Measurements from ENCODE around the gene USE1. TPM values are rescaled to one million over a fixed set of nuclear protein-coding genes. Genes with fewer than 3 reads are reported as not detected.

Gene USE1
- total RNA-seq, 4 donors from 2014 or later, result 18.3 to 30.7 (median 24.5) TPM

- Histone ChIP-seq H3K36me3 (peaks cover 0 to 4% (median 2%) of the 10 kb centered on the region in 4 donors), H3K4me1 (peaks cover 5 to 22% (median 14%) of the 10 kb centered on the region in 4 donors), H3K4me3 (peak within 1 kb of the TSS; percentile 42 to 88 (median 57)), H3K27ac (peak within 1 kb of the TSS; percentile 94 to 97 (median 94)), H3K9me3 (no peaks in the 10 kb centered on the region), H3K27me3 (no peaks in the 10 kb centered on the region)
- WGBS, 2 donors (ENCODE audit: low coverage in 1 of 2), result 1% methylated on average over 25 of the region's 90 CpGs; no CpG with 5 or more reads in 1 of the 2 donors
- in situ Hi-C loops (cut with MboI; ENCODE audit: low pct_ligation_motif_present in 1 of 4, low pct_unique_long_range_greater_than_20kb in 1 of 4, low sequenced_read_pairs in 3 of 4) (no loop called here), intact Hi-C loops (cut with DNase I; ENCODE audit: low total_unique reads) (no loop called here)
- DNase-seq, result peak; percentile 99
- TF ChIP-seq EP300 (IDR thresholded peaks at IDR 0.05; ENCODE audit: low read depth), result peak; percentile 66
- no peak for TF ChIP-seq CTCF (IDR thresholded peaks at IDR 0.05)
- TF ChIP-seq POLR2A (IDR thresholded peaks at IDR 0.05), result peak; percentile 86
- peak; percentile 71 to 86 (median 86) for TF ChIP-seq POLR2AphosphoS5 (IDR thresholded peaks at IDR 0.05)
These were observed 11.1 kb downstream of the USE1 start, which contains the start of gene OCEL1 for GRCh38 chr19:17226002-17226933. Gene OCEL1, plus strand, starts transcription at chr19:17226226. Its CDS starts 22 bp downstream, at chr19:17226248.

- in situ Hi-C loops (cut with MboI; ENCODE audit: low pct_ligation_motif_present in 1 of 4, low pct_unique_long_range_greater_than_20kb in 1 of 4, low sequenced_read_pairs in 3 of 4), result no loop called here
- TF ChIP-seq POLR2A (IDR thresholded peaks at IDR 0.05) (no peak), EP300 (IDR thresholded peaks at IDR 0.05; ENCODE audit: low read depth) (no peak), CTCF (IDR thresholded peaks at IDR 0.05) (no peak), POLR2AphosphoS5 (IDR thresholded peaks at IDR 0.05) (no peak)
- Histone ChIP-seq H3K4me3 (no peak overlapping the region), H3K9me3 (no peaks in the 10 kb centered on the region), H3K27me3 (no peaks in the 10 kb centered on the region), H3K4me1 (peaks cover 5 to 22% (median 14%) of the 10 kb centered on the region in 4 donors), H3K27ac (no peak overlapping the region), H3K36me3 (peaks cover 0 to 20% (median 7%) of the 10 kb centered on the region in 4 donors)
- DNase-seq, result no peak
- whole genome bisulfite sequencing, 2 donors (ENCODE audit: low coverage in 1 of 2), result 82 to 100% methylated on average over 3 to 13 of the region's 13 CpGs
- intact Hi-C loops (cut with DNase I; ENCODE audit: low total_unique reads), result no loop called here
These were observed 12.7 kb downstream of the USE1 start for GRCh38 chr19:17227798-17228367.

GRCh38 chr19:17229890-17230289 is 14.7 kb downstream of the USE1 start:
- in situ Hi-C loops (cut with MboI; ENCODE audit: low pct_ligation_motif_present in 1 of 4, low pct_unique_long_range_greater_than_20kb in 1 of 4, low sequenced_read_pairs in 3 of 4), result no loop called here
- Histone ChIP-seq H3K9me3 (no peaks in the 10 kb centered on the region), H3K27me3 (no peaks in the 10 kb centered on the region), H3K4me3 (no peak overlapping the region), H3K27ac (no peak overlapping the region), H3K4me1 (peaks cover 6 to 30% (median 20%) of the 10 kb centered on the region in 4 donors), H3K36me3 (peaks cover 0 to 22% (median 7%) of the 10 kb centered on the region in 4 donors)
- DNase-seq, result no peak
- TF ChIP-seq POLR2A (IDR thresholded peaks at IDR 0.05) (no peak), POLR2AphosphoS5 (IDR thresholded peaks at IDR 0.05) (no peak), EP300 (IDR thresholded peaks at IDR 0.05; ENCODE audit: low read depth) (no peak), CTCF (IDR thresholded peaks at IDR 0.05) (no peak)
- intact Hi-C loops (cut with DNase I; ENCODE audit: low total_unique reads), result no loop called here
- WGBS, 2 donors (ENCODE audit: low coverage in 1 of 2), result 95% methylated on average over 2 of the region's 3 CpGs; no CpG with 5 or more reads in 1 of the 2 donors

GRCh38 chr19:17232258-17232657 is 17.1 kb downstream of the USE1 start:
- H3K9me3 ChIP-seq, result no peaks in the 10 kb centered on the region
- in situ Hi-C loops (cut with MboI; ENCODE audit: low pct_ligation_motif_present in 1 of 4, low pct_unique_long_range_greater_than_20kb in 1 of 4, low sequenced_read_pairs in 3 of 4), result no loop called here
- intact Hi-C loops (cut with DNase I; ENCODE audit: low total_unique reads), result no loop called here
- no peak overlapping the region for H3K4me3 ChIP-seq
- H3K4me1 ChIP-seq, result peaks cover 13 to 34% (median 30%) of the 10 kb centered on the region in 4 donors
- H3K27ac ChIP-seq, result no peak overlapping the region
- TF ChIP-seq EP300 (IDR thresholded peaks at IDR 0.05; ENCODE audit: low read depth) (no peak), POLR2A (IDR thresholded peaks at IDR 0.05) (no peak), POLR2AphosphoS5 (IDR thresholded peaks at IDR 0.05) (no peak), CTCF (IDR thresholded peaks at IDR 0.05) (no peak)
- WGBS, 2 donors (ENCODE audit: low coverage in 1 of 2), result 84 to 93% methylated on average over 5 to 25 of the region's 25 CpGs
- H3K36me3 ChIP-seq, result peaks cover 0 to 22% (median 7%) of the 10 kb centered on the region in 4 donors
- DNase-seq, result no peak
- no peaks in the 10 kb centered on the region for H3K27me3 ChIP-seq

Data from transverse colon (tissue), 4 donors.